Measurements from ENCODE around the gene STX7. TPM values are rescaled to one million over a fixed set of nuclear protein-coding genes. Genes with fewer than 3 reads are reported as not detected.

The STX7 gene
- polyA plus RNA-seq, 2 of the 4 experiments (the other 2 are of a cell fraction), result 19.2 to 29.5 TPM

DNA sequence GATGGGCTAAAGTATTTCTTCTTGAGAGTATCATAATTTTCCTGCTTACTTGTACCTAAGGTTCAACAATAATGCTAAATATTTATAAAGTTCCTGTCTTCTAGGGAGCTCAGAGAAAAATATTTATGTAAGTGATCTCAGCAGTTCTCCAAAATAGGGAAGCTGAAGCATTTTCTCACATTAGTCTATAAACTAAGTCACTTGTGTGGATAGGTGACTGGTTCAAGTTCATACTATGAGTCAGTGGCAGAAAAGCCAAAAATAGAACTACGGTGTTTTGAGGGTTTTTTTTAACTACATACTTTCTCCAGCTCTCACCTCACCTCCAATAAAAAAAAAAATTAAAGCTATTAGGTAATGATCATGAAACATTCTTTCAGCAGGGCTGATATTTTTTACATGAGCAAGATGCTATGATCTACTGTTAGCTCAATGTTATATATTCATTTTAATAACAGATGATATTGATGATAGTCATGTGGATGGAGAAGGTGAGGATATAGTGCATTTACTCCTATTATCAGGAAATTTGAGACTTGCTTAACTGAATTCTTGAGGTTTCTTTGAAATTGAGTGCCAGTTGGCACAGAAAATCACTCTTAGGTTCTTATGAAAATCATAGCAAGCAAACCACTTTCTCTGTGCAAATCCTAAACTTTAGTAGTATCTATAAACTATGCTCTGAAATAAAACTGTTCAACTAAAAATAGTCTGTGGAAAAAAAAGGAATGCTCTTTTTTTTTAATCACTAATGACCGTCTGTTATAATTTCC is 107.6 kb downstream of the STX7 start:
- no peaks in the 10 kb centered on the region for H3K9me3 ChIP-seq
- peaks cover 11% of the 10 kb centered on the region for H3K4me1 ChIP-seq
- H3K4me3 ChIP-seq, result no peak overlapping the region
- DNase-seq (ENCODE audit: low read depth in 1 of 2, low spot score in 1 of 2) (no peak), ATAC-seq (no peak), FAIRE-seq (no peak)
- 0 out of 3 replicates have a peak overlapping the region, but pooled peaks have one; percentile 30 for H3K4me2 ChIP-seq
- ChIA-PET POLR2A (interaction anchor here (0.7 kb wide), 1 partner anchor 409 kb away, joined by 5 read pairs; no protein-coding TSS in a partner anchor), CTCF (interaction anchor here (2.9 kb wide), 1 partner anchor 126 kb away, joined by 10 read pairs; no protein-coding TSS in a partner anchor)
- WGBS (ENCODE audit: missing lambda C conversion rate), result 51% methylated on average over 2 of the region's 2 CpGs
- TF ChIP-seq GATA3 (IDR thresholded peaks at IDR 0.05; ENCODE audit: borderline replicate concordance) (no peak), EHMT2 (IDR thresholded peaks at IDR 0.05; ENCODE audit: low read depth) (no peak), MAFK (IDR thresholded peaks at IDR 0.05; ENCODE audit: partially characterized antibody) (no peak), FOXS1 (CRISPR knock-in tag; IDR thresholded peaks at IDR 0.05) (no peak)
- TF ChIP-seq, protein P1, sequence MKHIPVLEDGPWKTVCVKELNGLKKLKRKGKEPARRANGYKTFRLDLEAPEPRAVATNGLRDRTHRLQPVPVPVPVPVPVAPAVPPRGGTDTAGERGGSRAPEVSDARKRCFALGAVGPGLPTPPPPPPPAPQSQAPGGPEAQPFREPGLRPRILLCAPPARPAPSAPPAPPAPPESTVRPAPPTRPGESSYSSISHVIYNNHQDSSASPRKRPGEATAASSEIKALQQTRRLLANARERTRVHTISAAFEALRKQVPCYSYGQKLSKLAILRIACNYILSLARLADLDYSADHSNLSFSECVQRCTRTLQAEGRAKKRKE (CRISPR knock-in tag; IDR thresholded peaks at IDR 0.05; ENCODE audit: low read depth), result no peak
- H3K27ac ChIP-seq, result no peak overlapping the region

DNA sequence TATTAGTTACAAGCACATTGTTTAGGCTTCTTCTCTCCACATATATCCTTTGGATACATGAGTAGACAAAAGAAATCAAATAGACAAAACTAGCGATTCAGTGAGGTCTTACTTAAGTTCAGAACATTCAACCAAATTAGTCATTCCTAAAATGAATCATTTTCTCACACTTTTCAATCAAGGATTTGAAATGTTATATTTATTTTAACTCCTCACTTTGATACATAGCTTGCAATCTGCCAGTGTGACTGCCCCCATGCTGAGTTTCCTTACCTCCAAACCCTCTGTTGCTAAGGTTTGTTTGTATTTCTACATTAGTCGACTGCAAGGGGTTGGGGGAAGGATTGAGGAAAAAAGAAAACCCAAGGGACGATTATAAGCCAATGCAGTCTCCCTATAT is 108.2 kb downstream of the STX7 start:
- POLR2A ChIA-PET, result interaction anchor here (0.7 kb wide), 1 partner anchor 409 kb away, joined by 5 read pairs; no protein-coding TSS in a partner anchor
- Histone ChIP-seq H3K4me2 (peak overlapping the region; percentile 30; the same call in 1 of the 3 replicates), H3K4me3 (no peak overlapping the region), H3K9me3 (no peaks in the 10 kb centered on the region), H3K4me1 (peaks cover 11% of the 10 kb centered on the region), H3K27ac (no peak overlapping the region)
- 10% methylated on average over 3 of the region's 3 CpGs for WGBS (ENCODE audit: missing lambda C conversion rate)
- CTCF ChIA-PET, result interaction anchor here (2.9 kb wide), 1 partner anchor 125 kb away, joined by 10 read pairs; no protein-coding TSS in a partner anchor
- no peak for ATAC-seq
- DNase-seq (ENCODE audit: low read depth in 1 of 2, low spot score in 1 of 2), result no peak
- FAIRE-seq, result no peak
- TF ChIP-seq RARB (CRISPR knock-in tag; IDR thresholded peaks at IDR 0.05) (no peak), ZC3H11A (IDR thresholded peaks at IDR 0.05) (no peak), USF2 (IDR thresholded peaks at IDR 0.05) (no peak), MYC (IDR thresholded peaks at IDR 0.05; ENCODE audit: borderline replicate concordance, low read length) (no peak), JUN (IDR thresholded peaks at IDR 0.05) (no peak), MAFK (IDR thresholded peaks at IDR 0.05; ENCODE audit: partially characterized antibody) (no peak), ZFP36 (IDR thresholded peaks at IDR 0.05; ENCODE audit: borderline replicate concordance, partially characterized antibody) (no peak), RNF2 (IDR thresholded peaks at IDR 0.05; ENCODE audit: borderline replicate concordance, low read depth) (no peak), GATA3 (IDR thresholded peaks at IDR 0.05; ENCODE audit: borderline replicate concordance) (no peak), BCL3 (IDR thresholded peaks at IDR 0.05) (no peak)
- TF ChIP-seq, protein P2, sequence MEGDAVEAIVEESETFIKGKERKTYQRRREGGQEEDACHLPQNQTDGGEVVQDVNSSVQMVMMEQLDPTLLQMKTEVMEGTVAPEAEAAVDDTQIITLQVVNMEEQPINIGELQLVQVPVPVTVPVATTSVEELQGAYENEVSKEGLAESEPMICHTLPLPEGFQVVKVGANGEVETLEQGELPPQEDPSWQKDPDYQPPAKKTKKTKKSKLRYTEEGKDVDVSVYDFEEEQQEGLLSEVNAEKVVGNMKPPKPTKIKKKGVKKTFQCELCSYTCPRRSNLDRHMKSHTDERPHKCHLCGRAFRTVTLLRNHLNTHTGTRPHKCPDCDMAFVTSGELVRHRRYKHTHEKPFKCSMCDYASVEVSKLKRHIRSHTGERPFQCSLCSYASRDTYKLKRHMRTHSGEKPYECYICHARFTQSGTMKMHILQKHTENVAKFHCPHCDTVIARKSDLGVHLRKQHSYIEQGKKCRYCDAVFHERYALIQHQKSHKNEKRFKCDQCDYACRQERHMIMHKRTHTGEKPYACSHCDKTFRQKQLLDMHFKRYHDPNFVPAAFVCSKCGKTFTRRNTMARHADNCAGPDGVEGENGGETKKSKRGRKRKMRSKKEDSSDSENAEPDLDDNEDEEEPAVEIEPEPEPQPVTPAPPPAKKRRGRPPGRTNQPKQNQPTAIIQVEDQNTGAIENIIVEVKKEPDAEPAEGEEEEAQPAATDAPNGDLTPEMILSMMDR (IDR thresholded peaks at IDR 0.05), result no peak

GRCh38 chr6:132404330-132404729 is 108.6 kb downstream of the STX7 start:
- FAIRE-seq (no peak), DNase-seq (ENCODE audit: low read depth in 1 of 2, low spot score in 1 of 2) (no peak), ATAC-seq (no peak)
- peaks cover 11% of the 10 kb centered on the region for H3K4me1 ChIP-seq
- ChIA-PET POLR2A (no interaction called here), CTCF (interaction anchor here (2.9 kb wide), 1 partner anchor 125 kb away, joined by 10 read pairs; no protein-coding TSS in a partner anchor)
- H3K27ac ChIP-seq, result no peak overlapping the region
- WGBS (ENCODE audit: missing lambda C conversion rate), result 42% methylated on average over 2 of the region's 2 CpGs
- TF ChIP-seq ZNF302 (CRISPR knock-in tag; IDR thresholded peaks at IDR 0.05) (no peak), NR3C1 (IDR thresholded peaks at IDR 0.05) (no peak), RFX5 (IDR thresholded peaks at IDR 0.05) (no peak), ZFP36 (IDR thresholded peaks at IDR 0.05; ENCODE audit: borderline replicate concordance, partially characterized antibody) (no peak), POLR2A (IDR thresholded peaks at IDR 0.05; ENCODE audit: low read length) (no peak), EP300 (IDR thresholded peaks at IDR 0.05) (no peak), CBX8 (IDR thresholded peaks at IDR 0.05) (no peak), ZC3H11A (IDR thresholded peaks at IDR 0.05) (no peak)
- TF ChIP-seq, protein P2 (IDR thresholded peaks at IDR 0.05), result no peak
- no peak overlapping the region for H3K4me3 ChIP-seq
- no peaks in the 10 kb centered on the region for H3K9me3 ChIP-seq
- peak overlapping the region; percentile 30; the same call in 1 of the 3 replicates for H3K4me2 ChIP-seq

Data from A549 (cell line).